ENCODE results near the gene KDELR3. TPM values are rescaled to one million over a fixed set of nuclear protein-coding genes. Genes with fewer than 3 reads are reported as not detected.

KDELR3 gene
- polyA plus RNA-seq, 1 experiment, result 150 TPM

DNA sequence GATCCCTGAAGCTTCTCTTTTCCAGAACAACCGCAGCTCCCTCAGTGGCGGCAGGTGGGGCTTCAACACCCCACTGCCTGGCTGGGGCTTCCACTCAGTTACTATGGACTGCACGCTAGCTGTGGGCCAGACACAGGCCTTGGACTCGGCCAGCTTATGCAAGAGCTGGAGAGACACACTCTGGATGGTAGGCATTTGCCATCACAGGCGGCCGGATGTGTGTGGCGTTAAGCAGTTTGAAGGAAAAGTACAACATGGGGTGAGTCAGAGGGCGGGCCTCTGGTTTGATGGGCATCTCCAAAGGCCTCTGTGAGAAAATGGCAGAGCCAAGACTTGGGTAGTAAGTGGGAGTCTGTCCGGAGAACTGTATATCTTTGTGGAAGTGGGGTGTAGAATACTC, 30.5 kb upstream of the KDELR3 start:
- DNase-seq (ENCODE audit: low read depth), result no peak
- POLR2A ChIA-PET, result no interaction called here
- Histone ChIP-seq H3K36me3 (ENCODE audit: control insufficient read depth, insufficient read depth, low read length) (no peaks in the 10 kb centered on the region), H3K4me3 (ENCODE audit: low read depth, low read length) (no peak overlapping the region), H3K27me3 (ENCODE audit: control insufficient read depth, insufficient read depth, low read length) (peaks cover 3% of the 10 kb centered on the region)
- TF ChIP-seq, protein P1, sequence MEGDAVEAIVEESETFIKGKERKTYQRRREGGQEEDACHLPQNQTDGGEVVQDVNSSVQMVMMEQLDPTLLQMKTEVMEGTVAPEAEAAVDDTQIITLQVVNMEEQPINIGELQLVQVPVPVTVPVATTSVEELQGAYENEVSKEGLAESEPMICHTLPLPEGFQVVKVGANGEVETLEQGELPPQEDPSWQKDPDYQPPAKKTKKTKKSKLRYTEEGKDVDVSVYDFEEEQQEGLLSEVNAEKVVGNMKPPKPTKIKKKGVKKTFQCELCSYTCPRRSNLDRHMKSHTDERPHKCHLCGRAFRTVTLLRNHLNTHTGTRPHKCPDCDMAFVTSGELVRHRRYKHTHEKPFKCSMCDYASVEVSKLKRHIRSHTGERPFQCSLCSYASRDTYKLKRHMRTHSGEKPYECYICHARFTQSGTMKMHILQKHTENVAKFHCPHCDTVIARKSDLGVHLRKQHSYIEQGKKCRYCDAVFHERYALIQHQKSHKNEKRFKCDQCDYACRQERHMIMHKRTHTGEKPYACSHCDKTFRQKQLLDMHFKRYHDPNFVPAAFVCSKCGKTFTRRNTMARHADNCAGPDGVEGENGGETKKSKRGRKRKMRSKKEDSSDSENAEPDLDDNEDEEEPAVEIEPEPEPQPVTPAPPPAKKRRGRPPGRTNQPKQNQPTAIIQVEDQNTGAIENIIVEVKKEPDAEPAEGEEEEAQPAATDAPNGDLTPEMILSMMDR (IDR thresholded peaks at IDR 0.05; ENCODE audit: insufficient read depth, low read depth, low read length), result no peak
- CTCF ChIA-PET, result interaction anchor here (1.1 kb wide), 1 partner anchor 9 kb away, joined by 3 read pairs; no protein-coding TSS in a partner anchor

DNA sequence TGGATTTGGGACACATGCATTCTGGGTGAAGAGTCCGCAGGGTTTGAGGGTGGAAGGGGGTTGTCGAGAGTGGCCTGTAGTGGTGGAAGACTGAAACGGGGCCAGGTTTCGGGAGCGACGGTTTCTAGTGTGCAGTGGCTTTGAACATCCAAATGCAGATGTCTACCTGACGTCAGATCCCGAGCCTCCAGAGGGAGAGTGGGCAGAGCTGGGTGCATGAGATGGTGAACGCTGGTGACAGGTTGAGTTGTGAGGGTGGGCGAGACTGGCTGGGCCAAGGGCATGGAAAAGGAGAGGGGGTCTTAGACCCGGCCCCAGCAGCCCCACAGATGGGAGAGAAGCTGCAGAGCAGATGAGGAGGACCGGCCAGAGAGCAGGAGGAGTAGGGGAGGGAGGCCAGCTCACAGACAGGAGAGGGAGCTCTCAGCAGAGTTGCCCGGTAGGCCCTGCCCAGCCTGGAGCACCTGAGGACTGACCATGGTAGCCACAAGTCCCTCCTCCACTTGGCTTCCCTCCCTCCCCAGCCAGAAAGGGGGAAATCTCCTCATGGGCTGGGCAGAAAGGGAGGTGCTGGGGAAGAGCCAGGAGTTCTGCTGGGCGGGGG, 27.0 kb upstream of the KDELR3 start:
- TF ChIP-seq, protein P1 (IDR thresholded peaks at IDR 0.05; ENCODE audit: insufficient read depth, low read depth, low read length), result no peak
- CTCF ChIA-PET, result interaction anchor here (0.7 to 1.6 kb wide), 2 partner anchors 11 to 388 kb away, joined by 3 to 5 read pairs; no protein-coding TSS in a partner anchor
- POLR2A ChIA-PET, result no interaction called here
- H3K36me3 ChIP-seq (ENCODE audit: control insufficient read depth, insufficient read depth, low read length), result no peaks in the 10 kb centered on the region
- H3K4me3 ChIP-seq (ENCODE audit: low read depth, low read length), result no peak overlapping the region
- peaks cover 12% of the 10 kb centered on the region for H3K27me3 ChIP-seq (ENCODE audit: control insufficient read depth, insufficient read depth, low read length)
- no peak for DNase-seq (ENCODE audit: low read depth)

DNA sequence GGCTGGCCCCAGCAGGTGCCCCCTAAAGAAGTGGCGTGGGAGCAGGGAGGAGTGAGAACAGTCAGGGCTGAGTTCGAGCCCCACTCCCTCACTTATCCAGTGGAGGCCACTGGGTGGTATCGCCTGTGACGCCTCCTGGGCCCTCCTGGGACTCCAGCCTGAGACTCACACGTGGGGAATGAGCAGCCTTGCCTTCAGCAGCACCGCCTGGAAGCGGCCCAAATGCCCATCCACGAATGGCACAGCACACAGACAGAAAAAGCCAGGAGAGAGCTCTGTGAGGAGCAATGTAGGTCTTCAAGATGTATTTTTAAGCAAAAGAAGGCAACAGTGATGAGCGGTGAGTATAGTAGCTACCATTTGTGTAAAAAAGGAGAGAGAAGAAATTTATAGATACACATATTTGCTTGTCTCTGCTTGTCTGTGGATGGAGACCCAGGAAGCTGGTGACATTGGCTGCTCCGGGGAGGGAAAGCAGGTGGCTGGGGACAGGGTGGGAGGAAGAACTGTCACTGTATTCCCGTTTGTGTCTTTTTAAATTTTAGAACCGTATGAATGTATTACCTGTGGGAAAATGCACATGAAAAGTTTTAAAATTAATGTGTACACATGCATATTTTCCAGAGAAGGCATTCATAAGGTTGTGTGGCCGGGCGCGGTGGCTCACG, 26.1 kb upstream of the KDELR3 start:
- POLR2A ChIA-PET, result no interaction called here
- DNase-seq (ENCODE audit: low read depth), result no peak
- CTCF ChIA-PET, result interaction anchor here (0.7 to 1.6 kb wide), 2 partner anchors 10 to 74 kb away, joined by 4 to 5 read pairs; no protein-coding TSS in a partner anchor
- Histone ChIP-seq H3K4me3 (ENCODE audit: low read depth, low read length) (no peak overlapping the region), H3K36me3 (ENCODE audit: control insufficient read depth, insufficient read depth, low read length) (no peaks in the 10 kb centered on the region), H3K27me3 (ENCODE audit: control insufficient read depth, insufficient read depth, low read length) (peaks cover 17% of the 10 kb centered on the region)
- TF ChIP-seq, protein P1 (IDR thresholded peaks at IDR 0.05; ENCODE audit: insufficient read depth, low read depth, low read length), result no peak

DNA sequence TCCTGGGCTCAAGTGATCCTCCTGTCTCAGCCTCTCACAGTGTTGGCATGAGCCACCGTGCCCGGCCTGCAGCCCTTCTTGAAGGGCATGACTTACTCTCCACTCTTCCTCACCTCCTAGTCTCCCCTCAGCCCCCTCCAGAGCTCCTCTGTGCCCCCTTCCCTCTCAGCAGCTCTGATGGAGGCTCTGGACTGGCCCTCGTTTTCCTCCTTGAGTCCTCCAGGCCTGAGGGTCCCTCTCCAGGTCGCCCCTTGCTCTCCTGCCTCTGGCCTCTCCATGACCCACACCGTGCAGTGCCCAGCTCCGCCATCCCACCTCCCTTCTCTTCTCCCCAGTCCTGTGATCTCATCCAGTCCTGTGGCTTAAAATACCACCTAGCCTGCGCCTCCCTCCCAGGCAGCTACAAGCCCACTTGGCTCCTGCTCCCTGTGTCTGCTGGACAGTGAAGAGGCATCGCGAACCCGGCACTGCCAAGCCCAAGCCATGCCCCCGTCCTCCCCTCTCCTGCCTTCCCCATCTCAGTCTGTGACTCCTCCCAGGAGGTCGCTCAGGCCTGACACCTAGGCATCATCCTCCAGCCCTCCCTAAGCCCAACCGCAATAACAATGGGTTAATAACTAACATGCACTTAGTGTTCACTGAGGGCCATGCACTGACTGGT, 24.8 kb upstream of the KDELR3 start:
- H3K4me3 ChIP-seq (ENCODE audit: low read depth, low read length), result no peak overlapping the region
- ChIA-PET POLR2A (no interaction called here), CTCF (no interaction called here)
- no peaks in the 10 kb centered on the region for H3K36me3 ChIP-seq (ENCODE audit: control insufficient read depth, insufficient read depth, low read length)
- no peak for DNase-seq (ENCODE audit: low read depth)
- TF ChIP-seq, protein P1 (IDR thresholded peaks at IDR 0.05; ENCODE audit: insufficient read depth, low read depth, low read length), result no peak
- peaks cover 19% of the 10 kb centered on the region for H3K27me3 ChIP-seq (ENCODE audit: control insufficient read depth, insufficient read depth, low read length)

All from BJ (cell line).